Neural progenitor cell (in vitro differentiated cells): ENCODE data around the gene CCDC149. TPM values are rescaled to one million over a fixed set of nuclear protein-coding genes. Genes with fewer than 3 reads are reported as not detected.
A peak's percentile ranks its signal among the peaks of the same experiment; 100 is the strongest.

ENCODE experiments used
- DNase-seq: peaks from one replicate; pipeline ENCODE4 v3.0.0-alpha.2; 2016; ENCODE audit warnings: low spot score
- H2AFZ ChIP-seq: fragments of 200-600 bp; sonication (generic); replicated peaks from 2 replicates; pipeline ENCODE4 v1.6.1; 2016; ENCODE audit warnings: antibody characterized with exemption
- H3F3A ChIP-seq: fragments of 200-600 bp; sonication (generic); 2 replicates; pipeline ENCODE4 v1.6.1; 2016; ENCODE audit warnings: antibody characterized with exemption, low read depth
- H3K27ac ChIP-seq: fragments of 200-600 bp; sonication (generic); 2 replicates; pipeline ENCODE4 v1.5.1; 2016; ENCODE audit warnings: mild to moderate bottlenecking
- H3K27me3 ChIP-seq: fragments of 200-600 bp; sonication (generic); 2 replicates; pipeline ENCODE4 v1.6.1; 2016; ENCODE audit warnings: mild to moderate bottlenecking, moderate library complexity
- H3K36me3 ChIP-seq: fragments of 200-600 bp; sonication (generic); 2 replicates; pipeline ENCODE4 v1.5.1; 2016
- H3K4me1 ChIP-seq: fragments of 200-600 bp; sonication (generic); 2 replicates; pipeline ENCODE4 v1.6.1; 2016; ENCODE audit warnings: mixed run types
- H3K4me2 ChIP-seq: fragments of 200-600 bp; sonication (generic); 2 replicates; pipeline ENCODE4 v1.6.1; 2016
- H3K4me3 ChIP-seq: fragments of 200-600 bp; sonication (generic); 2 replicates; pipeline ENCODE4 v1.5.1; 2016
- H3K79me2 ChIP-seq: fragments of 200-600 bp; sonication (generic); 2 replicates; pipeline ENCODE4 v1.6.1; 2016; ENCODE audit warnings: low read depth
- H3K9ac ChIP-seq: fragments of 200-600 bp; sonication (generic); 2 replicates; pipeline ENCODE4 v1.6.1; 2016
- H3K9me3 ChIP-seq: fragments of 200-600 bp; sonication (generic); 2 replicates; pipeline ENCODE4 v1.5.1; 2016; ENCODE audit warnings: low read depth
- H4K20me1 ChIP-seq: fragments of 200-600 bp; sonication (generic); 2 replicates; pipeline ENCODE4 v1.6.1; 2016; ENCODE audit warnings: low read depth
- H3K27ac Mint-ChIP-seq: 3 replicates; pipeline ENCODE4 v1.8.0; 2021; ENCODE audit warnings: mixed read lengths
- H3K27me3 Mint-ChIP-seq: 2 replicates; pipeline ENCODE4 v1.8.0; 2022; ENCODE audit warnings: low read depth, mild to moderate bottlenecking, inconsistent platforms, moderate library complexity, mixed read lengths; ENCODE audit not compliant: insufficient read depth
- H3K36me3 Mint-ChIP-seq: 3 replicates; pipeline ENCODE4 v1.8.0; 2021; ENCODE audit warnings: mixed read lengths
- H3K4me1 Mint-ChIP-seq: 3 replicates; pipeline ENCODE4 v1.8.0; 2021; ENCODE audit warnings: mixed read lengths
- H3K4me3 Mint-ChIP-seq: 3 replicates; pipeline ENCODE4 v1.8.0; 2021; ENCODE audit warnings: mild to moderate bottlenecking, moderate library complexity, mixed read lengths
- H3K9me3 Mint-ChIP-seq: 3 replicates; pipeline ENCODE4 v1.8.0; 2020; ENCODE audit warnings: mixed read lengths
- EZH2 ChIP-seq: fragments of 200-600 bp; sonication (generic); IDR thresholded peaks from 2 replicates; pipeline ENCODE4 v1.6.1; 2017; ENCODE audit warnings: antibody characterized with exemption, mild to moderate bottlenecking, moderate library complexity
- EZH2phosphoT487 ChIP-seq: fragments of 200-600 bp; sonication (generic); IDR thresholded peaks from 2 replicates; pipeline ENCODE4 v1.6.1; 2017; ENCODE audit warnings: antibody characterized with exemption
- total RNA-seq: library from RNA; depleted of rRNA; stranded (reverse); fragments of >200 nt; gene quantifications from 2 replicates; pipeline ENCODE4 v1.2.3, GENCODE V29; 2015; ENCODE audit warnings: low replicate concordance
- TF ChIP-seq, protein P1 (sequence below): fragments of 200-600 bp; sonication (generic); IDR thresholded peaks from 2 replicates; pipeline ENCODE4 v1.5.1; 2017; ENCODE audit warnings: antibody characterized with exemption, mild to moderate bottlenecking

The CCDC149 gene
- total RNA-seq: 3.4 and 5.0 TPM in 2 replicates

DNA sequence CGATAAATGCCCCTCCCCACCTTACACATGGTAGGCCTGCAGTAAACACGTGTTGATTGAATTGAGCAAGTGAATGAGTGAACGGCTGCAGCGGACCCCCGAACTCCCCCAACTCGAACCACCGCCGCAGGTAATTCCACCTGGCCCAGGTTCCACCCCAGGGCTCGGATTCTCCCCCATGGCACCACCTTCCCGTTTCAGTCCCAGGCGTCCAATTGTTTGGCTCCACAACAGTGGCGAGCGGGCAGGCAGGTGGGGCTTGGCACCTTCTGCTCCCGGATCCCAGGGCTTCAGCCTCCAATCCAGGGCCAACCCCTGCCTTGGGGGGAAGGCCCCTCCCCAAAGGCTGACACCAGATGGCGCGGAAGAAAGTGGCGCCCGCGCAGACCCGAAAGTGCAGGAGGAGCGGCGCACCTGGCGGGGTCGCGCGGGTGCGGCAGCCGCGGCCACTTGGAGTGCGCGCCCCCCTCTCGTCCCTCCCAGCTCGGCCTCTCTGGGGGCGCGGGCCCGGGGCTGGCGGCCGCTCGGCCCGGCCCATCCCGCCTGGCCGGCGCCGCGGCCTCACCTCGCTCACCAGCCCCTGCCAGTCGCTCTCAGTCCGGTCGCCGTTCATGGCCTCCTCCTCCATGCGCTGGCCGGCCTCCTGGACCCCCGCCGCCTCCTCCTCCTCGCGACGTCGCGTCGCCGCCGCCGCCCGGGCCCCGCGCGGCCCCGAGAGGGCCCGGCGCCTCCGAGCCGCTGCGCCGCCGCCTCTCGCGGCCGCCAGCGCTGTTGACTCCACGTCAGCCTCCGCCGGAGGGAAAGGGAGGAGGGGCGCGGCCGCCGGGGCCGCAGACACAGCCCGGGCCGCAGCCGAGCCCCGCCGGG lies at the start of gene CCDC149:
TSS of gene CCDC149 (minus strand) at position 791 of the 867 bp plus-strand sequence. CDS start at position 613, 178 bp downstream.
- H3K36me3 Mint-ChIP-seq: peaks cover 27% of the 10 kb centered on the region
- H3K4me3 ChIP-seq: peak within 1 kb of the TSS; percentile 46
- H3K9ac ChIP-seq: no peak within 1 kb of the TSS
- peak; percentile 89 for DNase-seq
- peaks cover 18% of the 10 kb centered on the region for H3K27me3 ChIP-seq
- TF ChIP-seq, protein P1, sequence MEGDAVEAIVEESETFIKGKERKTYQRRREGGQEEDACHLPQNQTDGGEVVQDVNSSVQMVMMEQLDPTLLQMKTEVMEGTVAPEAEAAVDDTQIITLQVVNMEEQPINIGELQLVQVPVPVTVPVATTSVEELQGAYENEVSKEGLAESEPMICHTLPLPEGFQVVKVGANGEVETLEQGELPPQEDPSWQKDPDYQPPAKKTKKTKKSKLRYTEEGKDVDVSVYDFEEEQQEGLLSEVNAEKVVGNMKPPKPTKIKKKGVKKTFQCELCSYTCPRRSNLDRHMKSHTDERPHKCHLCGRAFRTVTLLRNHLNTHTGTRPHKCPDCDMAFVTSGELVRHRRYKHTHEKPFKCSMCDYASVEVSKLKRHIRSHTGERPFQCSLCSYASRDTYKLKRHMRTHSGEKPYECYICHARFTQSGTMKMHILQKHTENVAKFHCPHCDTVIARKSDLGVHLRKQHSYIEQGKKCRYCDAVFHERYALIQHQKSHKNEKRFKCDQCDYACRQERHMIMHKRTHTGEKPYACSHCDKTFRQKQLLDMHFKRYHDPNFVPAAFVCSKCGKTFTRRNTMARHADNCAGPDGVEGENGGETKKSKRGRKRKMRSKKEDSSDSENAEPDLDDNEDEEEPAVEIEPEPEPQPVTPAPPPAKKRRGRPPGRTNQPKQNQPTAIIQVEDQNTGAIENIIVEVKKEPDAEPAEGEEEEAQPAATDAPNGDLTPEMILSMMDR: peak; percentile 30
- TF ChIP-seq EZH2phosphoT487 (no peak), EZH2 (no peak)
- H3K4me1 Mint-ChIP-seq: peaks cover 11% of the 10 kb centered on the region
- H4K20me1 ChIP-seq: no peaks in the 10 kb centered on the region
- peaks cover 9% of the 10 kb centered on the region for H3K27me3 Mint-ChIP-seq
- H3K4me3 Mint-ChIP-seq: peak within 1 kb of the TSS; percentile 92
- peaks cover 21% of the 10 kb centered on the region for H3F3A ChIP-seq
- no peaks in the 10 kb centered on the region for H3K36me3 ChIP-seq
- peaks cover 34% of the 10 kb centered on the region for H3K9me3 Mint-ChIP-seq
- H3K27ac Mint-ChIP-seq: peak within 1 kb of the TSS; percentile 98
- peak within 1 kb of the TSS; percentile 86 for H3K4me2 ChIP-seq
- no peak within 1 kb of the TSS for H3K27ac ChIP-seq
- H3K4me1 ChIP-seq: peaks cover 8% of the 10 kb centered on the region
- peak within 1 kb of the TSS; percentile 90 for H2AFZ ChIP-seq
- no peaks in the 10 kb centered on the region for H3K79me2 ChIP-seq
- H3K9me3 ChIP-seq: peaks cover 6% of the 10 kb centered on the region

DNA sequence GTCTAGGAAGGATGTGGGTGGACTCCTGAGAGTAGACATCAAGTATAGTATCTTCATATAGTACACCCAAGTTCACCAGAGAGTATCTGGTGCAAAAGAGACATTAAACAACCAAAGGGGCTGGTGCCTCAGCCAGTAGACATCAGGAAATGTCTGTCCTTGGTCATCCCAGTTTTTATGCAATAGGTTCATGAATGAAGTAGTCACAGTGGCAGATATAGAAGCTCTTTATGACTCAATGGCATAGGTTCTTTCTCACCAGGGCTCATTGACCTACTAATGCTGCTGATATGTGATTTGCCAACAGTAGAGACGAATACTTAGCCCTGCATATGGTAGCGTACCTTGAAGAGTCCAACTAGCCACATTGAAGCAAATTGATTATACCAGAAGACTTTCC lies 45.0 kb upstream of the CCDC149 start:
- no peak overlapping the region for H3K9ac ChIP-seq
- Mint-ChIP-seq H3K27me3 (no peaks in the 10 kb centered on the region), H3K36me3 (no peaks in the 10 kb centered on the region), H3K4me3 (no peak overlapping the region), H3K4me1 (no peaks in the 10 kb centered on the region), H3K27ac (no peak overlapping the region), H3K9me3 (peaks cover 6% of the 10 kb centered on the region)
- TF ChIP-seq EZH2: no peak
- TF ChIP-seq, protein P1: no peak
- no peak for TF ChIP-seq EZH2phosphoT487
- H2AFZ ChIP-seq: no peak overlapping the region
- no peaks in the 10 kb centered on the region for H4K20me1 ChIP-seq
- no peaks in the 10 kb centered on the region for H3K36me3 ChIP-seq
- H3K4me3 ChIP-seq: no peak overlapping the region
- H3K79me2 ChIP-seq: no peaks in the 10 kb centered on the region
- H3K27ac ChIP-seq: no peak overlapping the region
- DNase-seq: no peak
- H3F3A ChIP-seq: no peaks in the 10 kb centered on the region
- H3K4me2 ChIP-seq: no peak overlapping the region
- no peaks in the 10 kb centered on the region for H3K27me3 ChIP-seq
- no peaks in the 10 kb centered on the region for H3K9me3 ChIP-seq
- peaks cover 5% of the 10 kb centered on the region for H3K4me1 ChIP-seq

DNA sequence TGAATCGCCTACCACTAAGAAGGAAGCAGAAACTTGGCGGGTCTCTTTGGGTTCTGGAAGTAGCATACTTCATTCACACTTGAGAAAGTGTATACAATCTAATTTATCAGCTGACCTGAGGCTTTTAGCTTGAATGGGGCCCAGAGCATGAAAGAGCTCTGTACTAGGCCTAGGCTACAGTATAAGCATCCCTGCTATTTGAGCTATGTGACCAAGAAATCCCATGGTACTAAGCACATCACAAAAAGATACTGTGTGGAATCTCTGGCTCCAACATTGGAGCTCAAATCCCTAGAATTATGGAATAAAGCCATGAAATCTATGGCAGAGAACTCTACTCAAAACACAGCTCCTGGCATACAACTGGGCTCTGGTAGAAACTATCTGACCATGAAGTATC lies 43.9 kb upstream of the CCDC149 start:
- peaks cover 5% of the 10 kb centered on the region for H3K9me3 Mint-ChIP-seq
- H3K36me3 Mint-ChIP-seq: no peaks in the 10 kb centered on the region
- Histone ChIP-seq H3K4me3 (no peak overlapping the region), H3K36me3 (no peaks in the 10 kb centered on the region), H3K9ac (no peak overlapping the region), H3K4me2 (no peak overlapping the region), H2AFZ (no peak overlapping the region), H3K27me3 (no peaks in the 10 kb centered on the region), H3F3A (no peaks in the 10 kb centered on the region), H3K79me2 (no peaks in the 10 kb centered on the region), H3K27ac (no peak overlapping the region), H3K4me1 (peaks cover 6% of the 10 kb centered on the region), H4K20me1 (no peaks in the 10 kb centered on the region), H3K9me3 (no peaks in the 10 kb centered on the region)
- no peak overlapping the region for H3K27ac Mint-ChIP-seq
- no peaks in the 10 kb centered on the region for H3K27me3 Mint-ChIP-seq
- TF ChIP-seq EZH2 (no peak), EZH2phosphoT487 (no peak)
- TF ChIP-seq, protein P1: no peak
- H3K4me3 Mint-ChIP-seq: no peak overlapping the region
- no peaks in the 10 kb centered on the region for H3K4me1 Mint-ChIP-seq
- DNase-seq: no peak
